Lower lobe of right lung (tissue), 2 donors: ENCODE data around the gene ANKFN1. TPM values are rescaled to one million over a fixed set of nuclear protein-coding genes. Genes with fewer than 3 reads are reported as not detected.

Source experiments
- ATAC-seq, 2 donors: fragments of 200-7000 bp; cut with Tn5 transposase; one replicate each; pipeline ENCODE4 v1.9.1; 2020 to 2022; ENCODE audit warnings: mild to moderate bottlenecking in 2 of 2, moderate library complexity in 2 of 2
- DNase-seq: peaks from one replicate; pipeline ENCODE4 v3.0.0-alpha.2; 2020
- H3K27ac ChIP-seq: fragments of 200-600 bp; one replicate; pipeline ENCODE4 v1.8.0; 2022
- H3K27me3 ChIP-seq: fragments of 200-600 bp; one replicate; pipeline ENCODE4 v1.8.0; 2022; ENCODE audit warnings: low read depth
- H3K36me3 ChIP-seq: fragments of 200-600 bp; one replicate; pipeline ENCODE4 v1.8.0; 2022; ENCODE audit warnings: mild to moderate bottlenecking
- H3K4me1 ChIP-seq: fragments of 200-600 bp; one replicate; pipeline ENCODE4 v1.8.0; 2022
- H3K4me3 ChIP-seq: fragments of 200-600 bp; one replicate; pipeline ENCODE4 v1.8.0; 2022; ENCODE audit warnings: mild to moderate bottlenecking
- H3K9me3 ChIP-seq: fragments of 200-600 bp; one replicate; pipeline ENCODE4 v1.8.0; 2022
- intact Hi-C: fragments of 100-400 bp; cut with DNase I; formaldehyde crosslinking; loops from one replicate; pipeline ENCODE4 v1.11.0; 2022
- total RNA-seq: library from RNA; stranded (reverse); fragmentation: NEBNext Ultra II Directional; extraction: Animal tissue kit (Norgen Biotek cat#: 25700); gene quantifications from one replicate; pipeline ENCODE4 v1.2.1, GENCODE V29; 2021
- TF ChIP-seq, protein P1 (sequence below): fragments of 200-600 bp; IDR thresholded peaks from one replicate; pipeline ENCODE4 v1.8.0; 2022; ENCODE audit warnings: antibody characterized with exemption, mild to moderate bottlenecking
- donor health status: DM: no; HTN: yes; CAD: no; lungs with severe emphysema.

Gene ANKFN1
- total RNA-seq, 1 donor from 2014 or later: 4.3 TPM

DNA sequence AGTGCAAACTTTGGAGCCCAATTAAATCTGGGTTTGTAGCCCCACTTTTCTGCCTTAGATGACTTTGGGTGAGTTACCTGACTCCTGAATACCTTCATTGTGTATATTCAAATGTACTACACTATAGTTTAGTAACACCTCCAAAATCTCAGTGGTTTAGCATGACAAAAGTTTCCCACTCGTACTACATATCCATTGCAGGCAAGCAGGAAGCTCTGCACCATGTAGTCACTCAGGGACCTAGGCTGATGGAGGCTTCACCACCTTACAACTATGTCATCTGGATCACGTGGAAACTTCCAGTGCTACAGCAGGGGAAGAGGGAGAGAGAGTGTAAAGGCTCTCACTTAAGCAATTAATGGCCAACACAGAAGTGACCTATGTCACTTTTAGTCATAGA lies 14.2 kb downstream of the ANKFN1 start:
- H3K4me1 ChIP-seq: no peaks in the 10 kb centered on the region
- H3K9me3 ChIP-seq: no peaks in the 10 kb centered on the region
- no peak overlapping the region for H3K4me3 ChIP-seq
- intact Hi-C loops: no loop called here
- no peaks in the 10 kb centered on the region for H3K36me3 ChIP-seq
- DNase-seq (no peak), ATAC-seq (no peak)
- no peaks in the 10 kb centered on the region for H3K27me3 ChIP-seq
- H3K27ac ChIP-seq: no peak overlapping the region
- TF ChIP-seq, protein P1, sequence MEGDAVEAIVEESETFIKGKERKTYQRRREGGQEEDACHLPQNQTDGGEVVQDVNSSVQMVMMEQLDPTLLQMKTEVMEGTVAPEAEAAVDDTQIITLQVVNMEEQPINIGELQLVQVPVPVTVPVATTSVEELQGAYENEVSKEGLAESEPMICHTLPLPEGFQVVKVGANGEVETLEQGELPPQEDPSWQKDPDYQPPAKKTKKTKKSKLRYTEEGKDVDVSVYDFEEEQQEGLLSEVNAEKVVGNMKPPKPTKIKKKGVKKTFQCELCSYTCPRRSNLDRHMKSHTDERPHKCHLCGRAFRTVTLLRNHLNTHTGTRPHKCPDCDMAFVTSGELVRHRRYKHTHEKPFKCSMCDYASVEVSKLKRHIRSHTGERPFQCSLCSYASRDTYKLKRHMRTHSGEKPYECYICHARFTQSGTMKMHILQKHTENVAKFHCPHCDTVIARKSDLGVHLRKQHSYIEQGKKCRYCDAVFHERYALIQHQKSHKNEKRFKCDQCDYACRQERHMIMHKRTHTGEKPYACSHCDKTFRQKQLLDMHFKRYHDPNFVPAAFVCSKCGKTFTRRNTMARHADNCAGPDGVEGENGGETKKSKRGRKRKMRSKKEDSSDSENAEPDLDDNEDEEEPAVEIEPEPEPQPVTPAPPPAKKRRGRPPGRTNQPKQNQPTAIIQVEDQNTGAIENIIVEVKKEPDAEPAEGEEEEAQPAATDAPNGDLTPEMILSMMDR: no peak

DNA sequence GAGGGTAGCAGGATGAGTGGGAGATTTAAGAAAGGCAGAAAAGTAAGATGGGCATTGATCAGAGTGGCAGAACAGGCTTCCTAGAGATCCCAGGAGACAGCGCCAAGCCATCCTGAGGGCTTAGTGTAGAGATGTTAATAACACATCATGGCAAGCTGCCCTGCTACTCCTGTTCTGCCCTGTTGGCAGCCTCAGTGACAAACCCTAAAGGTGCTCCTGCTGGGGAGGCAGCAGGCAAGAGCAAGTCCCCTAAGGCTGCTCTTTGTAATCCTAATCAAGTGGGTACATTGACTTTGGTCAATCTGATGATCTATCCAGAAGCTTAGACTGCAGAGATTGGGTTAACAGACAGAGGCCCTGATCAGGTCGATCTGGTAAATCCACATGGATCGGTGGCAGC lies 16.3 kb downstream of the ANKFN1 start:
- DNase-seq: no peak
- TF ChIP-seq, protein P1: no peak
- H3K27me3 ChIP-seq: no peaks in the 10 kb centered on the region
- H3K27ac ChIP-seq: no peak overlapping the region
- ATAC-seq: no peak
- H3K36me3 ChIP-seq: no peaks in the 10 kb centered on the region
- intact Hi-C loops: no loop called here
- H3K4me1 ChIP-seq: no peaks in the 10 kb centered on the region
- H3K4me3 ChIP-seq: no peak overlapping the region
- H3K9me3 ChIP-seq: no peaks in the 10 kb centered on the region

DNA sequence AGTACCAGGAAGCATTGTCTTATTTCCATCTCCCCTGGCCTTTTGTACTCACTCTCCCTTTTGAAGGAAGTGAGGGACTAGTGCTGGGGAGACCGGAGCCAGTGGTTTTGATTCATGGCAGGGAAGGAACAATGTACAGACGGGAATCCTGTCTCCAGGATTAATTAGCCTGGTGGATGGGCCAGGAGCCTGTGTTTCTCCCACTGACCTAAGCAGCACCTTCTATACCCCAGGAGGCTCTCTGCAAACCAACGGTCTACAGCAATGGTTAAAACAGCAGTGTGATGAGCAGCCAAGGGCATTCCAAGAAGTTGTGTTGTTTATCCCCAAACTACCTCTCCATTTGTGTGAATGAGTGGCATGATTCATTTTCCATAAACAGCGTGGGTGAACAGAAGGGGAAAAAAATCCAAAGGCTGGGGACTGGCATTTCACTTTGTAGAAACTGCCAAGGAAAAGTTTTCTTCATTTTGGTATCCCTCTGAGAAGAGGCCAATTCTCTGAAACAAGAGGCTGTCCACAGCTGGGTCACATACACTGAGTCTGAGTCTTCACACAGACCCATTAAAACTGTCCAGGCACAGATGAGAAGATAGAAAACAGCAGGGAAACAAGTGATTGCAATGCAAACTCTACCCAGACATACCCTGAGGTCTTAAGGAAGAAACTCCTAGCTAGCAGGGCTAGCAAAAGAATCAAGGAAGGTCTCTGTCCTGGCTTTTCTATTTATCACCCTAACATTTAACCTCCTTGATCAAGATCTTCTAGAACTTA lies 18.1 kb downstream of the ANKFN1 start:
- Histone ChIP-seq H3K4me1 (no peaks in the 10 kb centered on the region), H3K9me3 (no peaks in the 10 kb centered on the region), H3K36me3 (no peaks in the 10 kb centered on the region), H3K4me3 (no peak overlapping the region), H3K27ac (no peak overlapping the region), H3K27me3 (no peaks in the 10 kb centered on the region)
- no peak for ATAC-seq
- TF ChIP-seq, protein P1: no peak
- no peak for DNase-seq
- intact Hi-C loops: no loop called here

DNA sequence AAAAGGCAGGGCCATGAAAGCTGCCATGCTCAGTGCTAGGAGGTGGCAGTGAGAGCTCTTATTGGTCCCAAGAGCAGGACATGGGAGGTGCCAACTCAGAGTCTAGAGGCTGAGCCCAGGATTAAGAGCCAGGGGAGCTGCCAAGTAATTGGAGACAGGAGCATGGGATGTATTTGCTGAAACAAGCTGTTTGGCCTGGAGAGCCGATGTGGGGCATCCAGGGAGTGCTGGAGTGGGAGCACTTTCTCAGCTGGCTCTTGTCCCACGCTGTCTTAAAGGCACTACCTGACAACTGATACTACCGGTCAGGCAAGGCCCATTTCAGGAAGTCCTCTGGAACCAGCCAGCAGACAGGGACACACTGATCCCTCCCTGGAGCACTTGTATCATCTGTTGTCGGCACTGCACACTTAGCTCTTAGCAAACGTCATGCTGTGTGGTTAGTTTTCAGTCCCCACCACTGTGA lies 19.3 kb downstream of the ANKFN1 start:
- DNase-seq (peak; percentile 66), ATAC-seq (peak; percentile 82 to 87)
- H3K9me3 ChIP-seq: no peaks in the 10 kb centered on the region
- H3K27ac ChIP-seq: no peak overlapping the region
- H3K36me3 ChIP-seq: no peaks in the 10 kb centered on the region
- H3K4me3 ChIP-seq: no peak overlapping the region
- no peaks in the 10 kb centered on the region for H3K27me3 ChIP-seq
- intact Hi-C loops: no loop called here
- TF ChIP-seq, protein P1: no peak
- no peaks in the 10 kb centered on the region for H3K4me1 ChIP-seq

DNA sequence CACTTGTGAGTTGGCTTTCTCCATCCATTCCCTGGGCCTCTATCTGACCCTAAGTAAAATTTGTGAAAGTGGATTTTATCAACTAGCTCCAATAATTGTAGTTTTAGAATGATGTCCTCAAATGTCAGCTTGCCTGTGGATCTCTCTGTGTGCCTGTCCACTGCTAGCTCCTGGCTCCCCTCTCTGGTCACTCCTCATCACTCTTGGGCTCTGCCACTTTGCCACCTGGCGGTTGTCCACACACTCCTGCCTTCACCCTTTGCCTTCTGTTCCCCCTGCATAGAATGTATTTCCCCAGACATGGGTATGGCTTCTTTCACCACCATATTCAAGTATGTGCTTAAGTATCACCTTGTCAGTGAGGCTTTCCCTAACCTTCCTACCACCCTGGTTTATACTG lies 19.8 kb downstream of the ANKFN1 start:
- Histone ChIP-seq H3K9me3 (no peaks in the 10 kb centered on the region), H3K27me3 (no peaks in the 10 kb centered on the region), H3K36me3 (no peaks in the 10 kb centered on the region), H3K4me1 (no peaks in the 10 kb centered on the region), H3K27ac (no peak overlapping the region), H3K4me3 (no peak overlapping the region)
- intact Hi-C loops: no loop called here
- DNase-seq: no peak
- TF ChIP-seq, protein P1: no peak
- peak in 1 of 2 donors; percentile 21 for ATAC-seq
